GM12878 (cell line): ENCODE data around the gene ITFG1. TPM values are rescaled to one million over a fixed set of nuclear protein-coding genes. Genes with fewer than 3 reads are reported as not detected.

Experiments
- ATAC-seq: fragments of 200-7000 bp; cut with Tn5 transposase; 3 replicates; pipeline ENCODE4 v1.9.1; 2020; ENCODE audit warnings: mild to moderate bottlenecking, moderate library complexity
- BruUV-seq: library from RNA; stranded (reverse); fragments of 400-500 nt; replicated peaks from 2 replicates; lab custom pipeline; 2021; lab: Mats Ljungman, UMichigan
- CTCF ChIA-PET: fragments of 300-600 bp; sonication (Branson Sonifier 250); formaldehyde crosslinking; extraction: SDS; loops from one replicate; lab custom pipeline; 2021; ENCODE audit warnings: inconsistent platforms; lab: Yijun Ruan, JAX
- POLR2A ChIA-PET: fragments of 350-600 bp; formaldehyde crosslinking; extraction: SDS; loops from one replicate; lab custom pipeline; 2021; ENCODE audit warnings: inconsistent platforms; lab: Charles Lee
- RAD21 ChIA-PET: fragments of 300-600 bp; sonication (Branson Sonifier 250); formaldehyde crosslinking; loops from one replicate; lab custom pipeline; 2023; ENCODE audit warnings: antibody characterized with exemption; ENCODE audit not compliant: unreplicated experiment; lab: Charles Lee
- SMC1A ChIA-PET: fragments of 300-600 bp; sonication (Branson Sonifier 250); formaldehyde crosslinking; loops from one replicate; lab custom pipeline; 2023; ENCODE audit not compliant: unreplicated experiment, uncharacterized antibody; lab: Charles Lee
- DNase-seq: peaks from one replicate; pipeline ENCODE4 v3.0.0-alpha.2; 2011; ENCODE audit warnings: low read depth, low spot score
- FAIRE-seq: peaks from 3 replicates; lab custom pipeline; 2011; peaks lifted over from hg19 to GRCh38; lab: Jason Lieb, UNC
- H2AFZ ChIP-seq: 2 replicates; pipeline ENCODE4 v1.6.0; 2011; ENCODE audit warnings: low read depth, low read length, control low read depth; ENCODE audit not compliant: control insufficient read depth
- H3K27ac ChIP-seq: 2 replicates; pipeline ENCODE4 v1.5.1; 2011; ENCODE audit warnings: control low read depth; ENCODE audit not compliant: control insufficient read depth, insufficient read depth
- H3K27me3 ChIP-seq, 2 experiments: replicated peaks in 1 of 2; 2 replicates each; pipeline versions ENCODE4 v1.6.0 to v1.6.1; 2011; ENCODE audit warnings: low read length in 1 of 2; ENCODE audit not compliant: control insufficient read depth in 2 of 2, insufficient read depth in 2 of 2
- H3K36me3 ChIP-seq, 2 experiments: 2 replicates each; pipeline ENCODE4 v1.5.1; 2011; ENCODE audit warnings: low read length in 1 of 2; ENCODE audit not compliant: control insufficient read depth in 2 of 2, insufficient read depth in 2 of 2
- H3K4me1 ChIP-seq: 2 replicates; pipeline ENCODE4 v1.6.1; 2011; ENCODE audit warnings: mild to moderate bottlenecking, low read length, moderate library complexity, mixed read lengths; ENCODE audit not compliant: control insufficient read depth, insufficient read depth
- H3K4me2 ChIP-seq: 2 replicates; pipeline ENCODE4 v1.6.0; 2011; ENCODE audit warnings: control low read depth; ENCODE audit not compliant: control insufficient read depth, insufficient read depth
- H3K4me3 ChIP-seq: fragments of 200-600 bp; sonication (generic); 2 replicates; pipeline ENCODE4 v1.5.1; 2016
- H3K79me2 ChIP-seq: 2 replicates; pipeline ENCODE4 v1.6.0; 2011; ENCODE audit warnings: low read length; ENCODE audit not compliant: control insufficient read depth, insufficient read depth
- H3K9ac ChIP-seq: 2 replicates; pipeline ENCODE4 v1.8.0; 2011; ENCODE audit warnings: low read length, control low read depth, mixed read lengths; ENCODE audit not compliant: control insufficient read depth, insufficient read depth
- H3K9me3 ChIP-seq: replicated peaks from 3 replicates; pipeline ENCODE4 v1.5.1; 2011; ENCODE audit warnings: mild to moderate bottlenecking, low read length; ENCODE audit not compliant: control insufficient read depth, insufficient read depth
- H4K20me1 ChIP-seq: 2 replicates; pipeline ENCODE4 v1.6.0; 2011; ENCODE audit not compliant: control insufficient read depth, insufficient read depth
- CBX3 ChIP-seq: fragments of 200-600 bp; sonication (generic); IDR thresholded peaks from 2 replicates; pipeline ENCODE4 v1.6.1; 2016; ENCODE audit warnings: low read depth, borderline replicate concordance
- GABPA ChIP-seq: IDR thresholded peaks from 2 replicates; pipeline ENCODE4 v1.6.1; 2014; ENCODE audit warnings: antibody characterized with exemption, low read depth, mild to moderate bottlenecking, inconsistent platforms
- HDGF ChIP-seq: fragments of 450-650 bp; IDR thresholded peaks from 2 replicates; pipeline ENCODE4 v1.6.1; 2016; ENCODE audit warnings: antibody characterized with exemption
- STAT1 ChIP-seq: fragments of 450-650 bp; conservative IDR thresholded peaks from 2 replicates; pipeline ENCODE4 v1.6.1; 2014; ENCODE audit warnings: antibody characterized with exemption, mild to moderate bottlenecking
- STAT3 ChIP-seq: IDR thresholded peaks from 2 replicates; pipeline ENCODE4 v1.6.1; 2011; ENCODE audit warnings: low read depth, low read length, improper control_type of control experiment
- SUPT20H ChIP-seq: IDR thresholded peaks from 2 replicates; pipeline ENCODE4 v1.6.1; 2011; ENCODE audit warnings: low read depth, mild to moderate bottlenecking, low read length, moderate library complexity, borderline replicate concordance; ENCODE audit not compliant: control insufficient read depth
- ZNF24 ChIP-seq: fragments of 450-650 bp; IDR thresholded peaks from 2 replicates; pipeline ENCODE4 v1.6.1; 2017; ENCODE audit warnings: antibody characterized with exemption, mild to moderate bottlenecking
- in situ Hi-C: fragments of 300-500 bp; cut with MboI; formaldehyde crosslinking; loops from 9 replicates; pipeline ENCODE4 v1.14.3; 2018; ENCODE audit warnings: mixed read lengths
- intact Hi-C: fragments of 100-400 bp; cut with micrococcal nuclease; formaldehyde crosslinking; loops from one replicate; pipeline ENCODE4 v1.14.2; 2022; ENCODE audit not compliant: unreplicated experiment
- polyA plus RNA-seq, 11 experiments: library from polyadenylated mRNA; depleted of rRNA in 4 of 11; unstranded in 6 of 11; stranded (reverse) in 5 of 11; fragments of >200 nt; fragmentation: Nextera tagmentation in 4 of 11; fragmentation: Illumina TruSeq in 1 of 11; extraction: Ambion mirVana in 4 of 11; extraction: Trizol in 1 of 11; gene quantifications; 1 replicate in 1 of 11; 2 replicates in 10 of 11; pipeline versions ENCODE4 v1.2.1 to v1.2.3, GENCODE V29; 2011 to 2016; ENCODE audit warnings: inconsistent platforms in 2 of 11, missing spikeins in 2 of 11, low read depth in 1 of 11
- total RNA-seq, 4 experiments: library from RNA; depleted of rRNA in 3 of 4; stranded (reverse); fragments of >200 nt in 3 of 4; fragmentation: Illumina TruSeq in 1 of 4; extraction: Trizol in 1 of 4; gene quantifications; 2 replicates each; pipeline versions ENCODE4 v1.2.1 to v1.2.3, GENCODE V29; 2013 to 2021
- TF ChIP-seq, protein P1 (sequence below), 3 experiments: IDR thresholded peaks in 2 of 3; conservative IDR thresholded peaks in 1 of 3; 2 replicates each; pipeline ENCODE4 v1.5.1; 2011; ENCODE audit warnings: low read depth in 3 of 3, low read length in 3 of 3, mild to moderate bottlenecking in 3 of 3, control low read depth in 2 of 3, moderate library complexity in 2 of 3, inconsistent platforms in 1 of 3, mixed read lengths in 1 of 3; ENCODE audit not compliant: control insufficient read depth in 2 of 3, insufficient read depth in 1 of 3; ENCODE audit errors: extremely low read depth in 1 of 3

ITFG1 gene
- total and polyA plus RNA-seq, 10 of the 15 experiments (the other 5 are each of a cell fraction or from before 2014, with no cell fraction given), result 9.3 to 56.3 (median 28.6) TPM

GRCh38 chr16:47132308-47132707 is 328.6 kb downstream of the ITFG1 start:
- no peak overlapping the region for H3K4me2 ChIP-seq
- POLR2A ChIA-PET, result no interaction called here
- CTCF ChIA-PET, result interaction anchor here (1.2 to 5.5 kb wide), 7 partner anchors 9 to 184 kb away, joined by 3 to 52 read pairs (median 7); partner anchors contain the start of gene NETO2
- H3K79me2 ChIP-seq, result peaks cover 47% of the 10 kb centered on the region
- TF ChIP-seq, protein P1, sequence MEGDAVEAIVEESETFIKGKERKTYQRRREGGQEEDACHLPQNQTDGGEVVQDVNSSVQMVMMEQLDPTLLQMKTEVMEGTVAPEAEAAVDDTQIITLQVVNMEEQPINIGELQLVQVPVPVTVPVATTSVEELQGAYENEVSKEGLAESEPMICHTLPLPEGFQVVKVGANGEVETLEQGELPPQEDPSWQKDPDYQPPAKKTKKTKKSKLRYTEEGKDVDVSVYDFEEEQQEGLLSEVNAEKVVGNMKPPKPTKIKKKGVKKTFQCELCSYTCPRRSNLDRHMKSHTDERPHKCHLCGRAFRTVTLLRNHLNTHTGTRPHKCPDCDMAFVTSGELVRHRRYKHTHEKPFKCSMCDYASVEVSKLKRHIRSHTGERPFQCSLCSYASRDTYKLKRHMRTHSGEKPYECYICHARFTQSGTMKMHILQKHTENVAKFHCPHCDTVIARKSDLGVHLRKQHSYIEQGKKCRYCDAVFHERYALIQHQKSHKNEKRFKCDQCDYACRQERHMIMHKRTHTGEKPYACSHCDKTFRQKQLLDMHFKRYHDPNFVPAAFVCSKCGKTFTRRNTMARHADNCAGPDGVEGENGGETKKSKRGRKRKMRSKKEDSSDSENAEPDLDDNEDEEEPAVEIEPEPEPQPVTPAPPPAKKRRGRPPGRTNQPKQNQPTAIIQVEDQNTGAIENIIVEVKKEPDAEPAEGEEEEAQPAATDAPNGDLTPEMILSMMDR (IDR thresholded peaks at IDR 0.05 in 2 of 3, conservative IDR thresholded peaks at IDR 0.05 in 1 of 3; ENCODE audit: control insufficient read depth in 2 of 3, extremely low read depth in 1 of 3, insufficient read depth in 1 of 3, low read depth in 3 of 3, low read length in 3 of 3), result peak in 1 of 3 experiments; percentile 27; a peak in 1 of 6 replicates
- no peak for TF ChIP-seq STAT1
- no peak for TF ChIP-seq SUPT20H
- no peak for TF ChIP-seq CBX3
- TF ChIP-seq HDGF, result no peak
- no peak for TF ChIP-seq GABPA
- TF ChIP-seq ZNF24, result no peak
- TF ChIP-seq STAT3, result no peak
- TF ChIP-seq, all 136 proteins: peak for 1
- DNase-seq (no peak), FAIRE-seq (no peak), ATAC-seq (peak; percentile 45)
- Histone ChIP-seq H3K4me3 (no peak overlapping the region), H4K20me1 (no peaks in the 10 kb centered on the region), H3K27me3 (no peaks in the 10 kb centered on the region), H2AFZ (no peak overlapping the region), H3K9me3 (no peaks in the 10 kb centered on the region), H3K9ac (no peak overlapping the region), H3K4me1 (no peaks in the 10 kb centered on the region), H3K36me3 (peaks cover 2 to 4% of the 10 kb centered on the region in 2 experiments; a peak in 2 of 4 replicates), H3K27ac (no peak overlapping the region)
- SMC1A ChIA-PET, result interaction anchor here (0.5 to 2.8 kb wide), 9 partner anchors 9 to 980 kb away, joined by 3 to 19 read pairs (median 3); partner anchors contain the start of gene NETO2
- BruUV-seq, result no TSS peak
- RAD21 ChIA-PET, result interaction anchor here (1.0 to 3.7 kb wide), 6 partner anchors 10 to 184 kb away, joined by 3 to 21 read pairs (median 7); no protein-coding TSS in a partner anchor
- in situ Hi-C loops (loop anchor here (25.0 kb wide), 1 partner anchor 1480 kb away; the partner anchor contains the start of gene N4BP1), intact Hi-C loops (no loop called here)
